Tongue (tissue), 2 donors: ENCODE data around the gene SSBP2. TPM values are rescaled to one million over a fixed set of nuclear protein-coding genes. Genes with fewer than 3 reads are reported as not detected.

Experiments
- DNase-seq: peaks from one replicate; pipeline ENCODE4 v3.0.0-alpha.2; 2015
- total RNA-seq: library from RNA; depleted of rRNA; stranded (reverse); fragments of >200 nt; gene quantifications from one replicate; pipeline ENCODE4 v1.2.3, GENCODE V29; 2014

The SSBP2 gene
- total RNA-seq: 102 TPM

DNA sequence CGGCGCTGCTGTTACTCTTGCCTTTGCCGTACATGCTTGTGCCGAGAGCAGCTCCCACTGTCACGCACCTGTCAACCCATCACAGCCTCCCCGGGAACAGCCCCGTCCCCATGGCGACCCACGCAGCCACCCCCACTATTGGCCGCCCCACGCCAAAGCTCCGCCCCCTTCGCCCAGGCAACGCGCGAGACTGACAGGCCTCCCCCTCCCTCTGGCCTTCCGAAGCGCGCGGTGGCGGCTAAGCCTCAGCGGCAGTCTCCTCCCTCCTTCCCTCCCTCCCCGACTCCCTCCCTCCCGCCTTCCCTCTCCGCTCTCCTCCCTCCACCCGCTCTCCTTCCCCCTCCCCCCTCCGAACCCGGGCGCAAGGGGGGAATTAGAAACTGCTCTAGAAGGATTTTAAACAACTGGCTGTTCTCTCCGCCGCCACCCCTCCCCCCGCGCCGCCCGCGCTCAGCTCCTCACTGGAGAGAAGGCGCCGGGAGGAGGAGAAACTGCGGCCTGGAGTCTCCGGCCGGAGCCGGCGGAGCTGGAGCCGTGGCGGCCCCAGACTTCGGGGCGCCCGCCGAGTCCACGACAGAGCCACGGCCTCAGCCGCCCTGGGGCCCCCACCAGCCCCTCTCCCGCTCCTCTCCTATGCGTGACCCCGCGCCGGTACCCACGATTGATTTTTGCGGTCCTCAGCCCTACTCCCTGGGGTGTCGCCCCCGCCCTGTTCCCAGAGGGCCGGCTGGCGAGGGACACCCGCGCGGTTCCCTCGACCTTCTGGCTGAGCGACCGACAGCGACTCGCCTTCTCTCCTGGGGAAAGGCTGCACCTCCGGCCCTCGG lies at the start of gene SSBP2:
Gene SSBP2 (minus strand): TSS at position 89 of the 827 bp plus-strand sequence. CDS start 55 bp downstream, at position 34.
- DNase-seq: peak; percentile 100

DNA sequence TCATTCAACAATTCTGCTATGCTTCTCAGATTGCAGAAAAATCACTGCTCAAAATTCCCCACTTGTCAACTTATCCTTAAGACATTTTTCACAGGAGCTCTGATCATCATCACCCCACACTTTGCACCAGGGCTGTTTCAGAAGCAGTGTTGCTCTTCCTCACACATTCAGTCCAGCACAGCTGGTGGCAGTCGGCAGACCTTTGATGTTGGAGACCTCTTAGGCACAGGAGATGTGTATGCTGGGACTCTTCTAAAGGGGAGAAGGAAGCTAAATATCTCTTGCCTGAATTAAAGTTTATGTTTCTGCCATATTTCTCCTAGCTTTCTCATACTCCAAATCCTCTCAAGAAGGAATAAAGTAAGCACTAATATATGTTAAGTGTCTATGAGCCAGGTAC lies 44.8 kb upstream of the SSBP2 start:
- DNase-seq: peak; percentile 40

DNA sequence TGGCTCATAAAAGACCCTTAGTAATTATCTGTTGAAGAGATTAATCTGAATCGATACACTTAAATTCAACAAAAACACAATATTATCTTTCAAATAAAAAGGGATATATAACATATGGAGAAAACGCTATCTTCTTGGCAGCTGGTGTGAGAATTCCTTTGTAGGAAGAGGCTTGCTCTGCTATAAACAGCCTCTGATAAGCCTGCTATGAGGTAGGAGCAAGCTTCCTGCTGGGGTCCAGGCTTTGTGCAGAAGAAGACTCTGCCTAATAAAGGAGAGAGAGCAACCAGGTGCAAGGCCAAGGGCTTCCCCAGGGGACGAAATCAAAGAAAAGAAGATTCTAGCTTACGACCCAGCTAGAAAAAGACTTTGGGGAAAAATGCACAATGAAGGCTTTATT lies 43.3 kb upstream of the SSBP2 start:
- DNase-seq: no peak

DNA sequence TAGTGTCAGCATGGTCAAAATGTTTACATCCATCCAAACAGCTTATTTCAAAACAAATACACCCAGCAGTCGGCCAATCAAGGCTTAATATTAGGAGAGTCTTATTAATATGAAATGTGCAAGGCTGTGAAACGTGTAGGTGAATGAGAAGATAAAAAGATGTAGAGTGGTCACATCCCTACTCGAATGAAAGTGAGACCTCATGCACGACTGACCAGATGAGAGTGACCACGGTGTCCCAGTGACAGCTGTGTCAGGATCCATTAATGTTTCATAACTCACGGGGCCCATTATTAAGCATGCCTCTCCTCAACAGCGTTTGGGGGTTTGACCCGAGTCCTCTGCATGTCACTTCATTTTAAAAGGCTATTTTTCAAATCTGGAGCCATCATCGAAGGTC lies 39.4 kb upstream of the SSBP2 start:
- no peak for DNase-seq

DNA sequence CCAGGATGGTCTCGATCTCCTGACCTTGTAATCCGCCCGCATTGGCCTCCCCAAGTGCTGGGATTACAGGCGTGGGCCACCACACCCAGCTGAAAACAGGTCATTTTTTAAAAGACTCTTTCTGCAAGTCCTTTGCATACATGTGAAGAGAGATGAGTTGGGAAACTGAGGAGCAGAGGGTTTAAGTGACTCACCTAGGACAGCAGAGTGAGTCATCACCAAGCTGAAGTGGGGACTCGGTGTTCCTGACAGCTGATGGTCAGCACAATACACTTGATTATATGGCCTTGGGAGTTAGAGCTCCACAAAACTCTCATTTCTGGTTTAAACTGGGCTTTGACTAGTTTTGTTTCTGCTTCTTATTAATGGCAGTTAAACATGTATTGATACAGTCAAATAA lies 38.1 kb upstream of the SSBP2 start:
- DNase-seq: no peak

DNA sequence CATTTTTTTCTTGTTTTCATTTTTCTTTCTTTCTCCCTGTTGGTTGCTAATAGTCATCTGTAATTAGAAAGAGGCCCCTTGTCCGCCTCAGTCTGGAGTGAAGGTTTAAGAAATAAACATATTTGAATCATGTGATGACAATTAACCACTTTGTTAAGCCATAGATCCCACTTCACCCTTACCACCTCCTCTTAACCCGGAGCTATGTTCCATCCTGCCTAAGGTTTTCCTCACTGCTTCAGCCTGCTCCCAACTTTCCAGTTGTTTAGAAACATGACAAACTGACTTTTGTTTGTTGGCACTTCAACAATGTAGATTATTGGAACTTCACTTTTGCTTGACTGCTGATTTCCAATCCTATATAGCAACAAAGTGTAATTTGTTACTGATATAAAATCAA lies 37.4 kb upstream of the SSBP2 start:
- DNase-seq: peak; percentile 19

DNA sequence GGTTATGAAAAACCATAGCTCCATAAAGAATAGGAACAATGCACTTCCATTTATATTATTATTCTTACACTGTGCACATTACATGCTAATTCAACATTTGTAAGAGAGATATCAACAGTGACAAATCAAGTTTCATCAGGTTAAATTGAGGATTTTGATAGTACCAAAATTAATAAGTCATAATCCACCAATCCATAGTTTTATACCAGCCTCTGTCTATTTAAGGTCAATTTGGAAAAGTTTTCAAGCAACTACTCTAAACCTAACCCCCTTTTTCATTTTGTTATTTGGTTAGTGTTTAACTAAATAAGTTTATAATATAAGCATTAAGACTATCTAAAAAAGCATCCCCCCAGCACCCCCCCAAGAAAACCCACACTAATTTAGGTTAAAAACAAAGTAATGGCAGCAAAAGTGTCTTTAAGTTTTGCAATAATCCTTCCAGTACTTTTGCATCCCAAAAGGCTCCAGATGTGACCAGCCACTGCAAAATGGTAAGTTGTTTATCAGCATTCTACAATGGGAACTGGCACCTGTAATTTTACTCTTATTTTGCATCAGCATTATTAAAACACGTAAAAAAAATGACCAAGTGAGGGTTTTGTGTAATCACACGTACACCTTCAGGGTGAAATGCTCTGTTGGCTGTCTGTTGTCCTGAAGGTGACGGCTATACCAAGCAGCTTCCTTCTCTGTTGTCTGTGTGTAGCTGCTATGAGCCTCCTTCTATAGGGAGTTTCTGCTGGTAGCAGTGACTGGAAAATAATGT lies 36.8 kb upstream of the SSBP2 start:
- DNase-seq: peak; percentile 96

DNA sequence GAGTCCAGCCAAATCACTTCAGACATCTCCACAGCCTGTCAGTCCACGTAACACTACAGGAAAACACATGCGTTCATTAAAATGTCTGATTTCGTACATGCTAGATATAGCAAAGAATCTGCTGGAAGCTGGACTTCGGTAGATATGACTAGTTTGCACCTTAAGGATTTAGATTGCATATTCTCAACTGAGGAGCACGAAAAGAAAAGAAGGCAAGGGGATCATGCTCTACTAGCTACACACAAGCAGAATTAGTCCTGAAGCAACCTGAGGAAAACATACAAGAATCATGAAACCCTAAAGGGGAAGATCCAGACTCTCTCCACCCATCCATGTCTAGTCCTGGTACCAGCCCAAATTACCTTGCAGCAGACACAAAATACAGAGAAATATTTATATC lies 36.1 kb upstream of the SSBP2 start:
- peak; percentile 19 for DNase-seq

DNA sequence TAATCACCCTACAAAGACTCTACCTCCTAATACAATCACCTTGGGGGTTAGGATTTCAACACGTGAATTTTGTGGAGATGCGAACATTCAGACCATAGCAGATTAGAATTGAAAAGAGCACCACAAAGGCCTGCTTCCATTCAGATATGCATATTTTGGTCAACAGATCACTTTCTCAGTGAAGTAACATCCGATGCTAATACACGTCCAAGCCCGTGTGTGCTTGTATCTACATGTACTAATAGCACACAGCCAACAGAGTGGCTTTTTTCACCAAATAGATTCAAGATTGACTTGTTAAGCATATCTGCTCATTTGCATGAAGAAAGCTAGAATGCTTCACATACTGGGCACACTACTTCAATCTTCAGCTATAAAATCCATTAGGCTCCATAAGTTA lies 35.6 kb upstream of the SSBP2 start:
- no peak for DNase-seq

DNA sequence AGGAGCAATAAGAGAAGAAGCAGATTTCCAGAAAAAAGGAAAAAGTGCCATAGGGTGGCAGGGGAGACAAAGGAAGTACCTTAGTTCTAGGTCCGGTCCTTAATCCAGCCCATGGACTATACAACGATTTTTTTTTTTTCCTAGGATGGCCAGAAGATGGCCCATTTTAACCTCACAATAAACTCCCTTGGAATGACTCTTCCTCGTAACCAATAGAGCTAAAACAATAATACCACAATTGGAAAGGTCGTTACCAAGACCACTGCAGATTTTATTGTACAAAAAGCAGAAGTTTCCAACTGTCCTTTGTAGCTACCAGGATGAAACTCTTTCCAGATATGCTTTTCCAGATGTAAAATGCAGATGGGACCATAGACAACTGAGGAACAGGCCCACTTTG lies 34.4 kb upstream of the SSBP2 start:
- no peak for DNase-seq

DNA sequence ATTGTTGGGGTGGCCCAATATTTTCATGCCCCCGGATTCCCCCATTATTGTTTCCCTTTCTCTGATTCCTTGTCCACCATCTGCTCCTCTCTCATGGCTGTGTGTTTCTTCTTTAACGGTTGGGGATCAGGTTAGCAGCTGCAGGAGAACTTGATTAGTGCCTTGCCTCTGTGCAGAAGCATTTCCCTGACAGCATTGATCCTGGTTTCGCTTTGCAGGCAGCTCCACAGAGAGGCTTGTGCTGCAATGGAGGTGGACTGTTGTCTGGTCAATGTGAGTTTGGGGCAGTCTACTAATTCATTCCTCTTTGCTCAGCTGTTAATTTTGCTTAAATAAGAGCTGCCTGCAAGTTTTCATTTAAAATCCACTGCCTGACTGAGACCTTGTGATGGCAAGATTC lies 32.5 kb upstream of the SSBP2 start:
- DNase-seq: peak; percentile 47

DNA sequence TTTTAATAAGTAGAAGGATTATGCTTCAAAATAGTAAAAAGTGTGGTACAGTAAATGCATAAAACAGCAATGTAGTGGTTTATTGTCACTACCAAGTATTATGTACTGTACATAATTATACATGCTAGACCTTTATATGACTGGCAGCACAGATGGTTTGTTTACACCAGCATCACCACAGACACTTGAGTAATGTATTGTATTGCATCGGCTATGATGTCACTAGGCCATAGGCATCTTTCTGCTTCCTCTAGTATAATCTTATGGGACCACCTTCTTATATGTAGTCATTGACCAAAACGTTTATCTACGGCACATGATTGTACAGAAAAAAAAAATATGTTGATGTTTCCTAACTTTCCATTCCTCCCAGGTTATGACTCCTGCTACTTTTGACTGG lies 31.9 kb upstream of the SSBP2 start:
- peak; percentile 44 for DNase-seq

DNA sequence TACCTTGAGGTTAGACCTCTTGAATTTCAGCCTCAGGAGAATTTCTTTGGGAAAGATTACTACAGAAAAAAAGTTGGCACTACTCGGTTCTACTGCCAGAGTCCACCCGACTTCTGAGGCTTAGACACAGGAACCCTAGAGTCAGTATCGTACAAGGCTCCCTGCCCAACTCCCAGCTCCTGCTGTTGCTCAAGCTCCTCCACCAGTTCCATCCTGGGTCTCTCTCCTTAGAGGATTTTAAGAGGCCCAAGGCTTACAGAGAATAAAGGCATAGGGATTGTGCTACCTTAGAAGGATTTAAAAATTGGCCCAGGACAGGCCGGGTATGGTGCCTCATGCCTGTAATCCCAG lies 29.0 kb upstream of the SSBP2 start:
- no peak for DNase-seq

DNA sequence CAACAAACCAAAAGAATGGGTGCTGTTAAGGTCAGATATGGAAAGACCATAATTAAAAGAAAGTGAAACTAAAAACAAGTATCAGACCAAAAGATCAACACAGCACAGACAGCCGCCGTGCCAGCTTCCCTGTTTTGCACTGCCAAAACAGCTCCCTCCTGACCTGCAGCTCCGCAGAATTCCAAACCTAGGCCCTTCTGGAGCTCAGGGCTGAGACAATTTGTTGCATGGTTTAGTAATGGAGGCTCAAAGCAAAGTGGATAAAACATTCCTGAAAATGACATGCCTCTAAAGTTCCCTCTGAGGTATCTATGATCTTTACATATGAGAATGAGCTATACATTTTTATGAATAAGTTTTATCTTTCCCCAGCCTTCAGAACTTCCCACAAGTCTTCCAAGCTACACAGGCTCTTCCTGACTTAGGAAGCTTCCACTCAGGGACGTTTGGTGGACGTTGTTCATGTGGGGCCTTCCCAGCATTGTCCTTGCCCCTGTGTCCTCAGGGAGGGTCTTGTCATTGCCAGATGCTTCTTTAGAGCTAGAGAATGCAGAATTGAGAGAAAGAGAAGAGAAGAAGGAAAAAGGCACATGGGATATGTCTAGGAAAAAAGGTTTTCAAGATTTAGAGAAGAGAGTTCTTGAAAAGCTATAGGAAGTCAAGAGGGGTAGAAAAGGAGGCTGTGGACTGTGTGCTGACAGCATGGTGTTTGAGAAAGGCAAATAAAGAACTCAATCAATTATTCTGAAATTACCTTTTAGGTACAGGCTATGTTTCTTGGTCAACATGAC lies 28.4 kb upstream of the SSBP2 start:
- peak; percentile 68 for DNase-seq

DNA sequence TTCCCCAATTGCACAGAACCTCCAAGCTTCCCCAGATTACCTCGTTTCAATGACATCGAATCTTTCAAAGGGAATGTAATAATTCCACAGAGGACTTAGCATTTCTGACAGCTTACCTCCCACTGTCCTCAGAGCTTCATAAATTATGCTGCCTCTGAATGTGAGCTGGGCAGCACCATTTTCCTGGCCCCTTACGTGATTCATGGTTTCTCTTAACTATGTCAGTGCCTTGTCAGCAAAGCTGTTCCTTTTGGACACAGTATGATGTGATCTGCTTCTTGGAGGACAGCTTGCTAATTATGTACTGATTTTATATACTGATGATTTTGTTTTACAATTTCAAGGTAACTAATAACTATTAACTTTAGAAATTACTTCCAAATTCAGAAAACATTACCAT lies 27.7 kb upstream of the SSBP2 start:
- DNase-seq: peak; percentile 39

DNA sequence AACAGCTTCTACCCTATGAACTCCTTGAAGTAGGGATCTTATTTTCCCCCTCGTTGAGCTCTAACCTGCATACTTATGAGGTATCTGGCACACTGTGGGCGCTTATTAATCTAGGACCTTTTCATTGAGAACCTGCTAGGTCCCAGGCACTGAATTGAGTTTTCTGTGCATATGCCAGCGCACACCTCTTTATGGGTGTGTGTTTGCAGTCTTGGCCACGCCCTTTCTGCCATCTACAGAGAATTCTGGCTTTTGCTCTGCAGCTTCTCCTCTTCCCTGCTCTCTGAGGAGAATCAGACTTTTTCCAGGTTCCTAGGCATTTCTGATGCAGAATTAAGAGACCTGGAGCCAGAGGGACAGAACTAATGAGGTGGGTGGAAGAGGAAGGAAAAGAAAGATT lies 25.4 kb upstream of the SSBP2 start:
- no peak for DNase-seq

DNA sequence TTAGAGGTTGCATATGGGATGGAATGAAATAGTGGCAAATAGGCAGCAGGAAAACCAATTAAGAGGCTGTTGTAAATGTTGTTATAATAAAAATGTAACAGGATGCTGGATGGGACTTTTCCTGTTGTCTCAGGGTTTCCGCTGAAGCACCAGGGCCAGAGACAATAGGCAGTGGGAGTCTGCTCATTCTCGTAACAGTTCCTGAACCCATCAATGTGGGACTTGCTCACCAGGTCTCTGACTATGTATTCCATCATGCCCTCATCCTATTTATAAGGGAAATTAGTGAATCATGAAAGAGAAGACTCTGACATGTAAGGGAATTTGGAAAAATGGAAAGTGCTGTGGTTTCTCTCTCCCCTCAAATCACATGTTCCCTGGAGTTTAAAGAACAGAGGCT lies 23.5 kb upstream of the SSBP2 start:
- no peak for DNase-seq

DNA sequence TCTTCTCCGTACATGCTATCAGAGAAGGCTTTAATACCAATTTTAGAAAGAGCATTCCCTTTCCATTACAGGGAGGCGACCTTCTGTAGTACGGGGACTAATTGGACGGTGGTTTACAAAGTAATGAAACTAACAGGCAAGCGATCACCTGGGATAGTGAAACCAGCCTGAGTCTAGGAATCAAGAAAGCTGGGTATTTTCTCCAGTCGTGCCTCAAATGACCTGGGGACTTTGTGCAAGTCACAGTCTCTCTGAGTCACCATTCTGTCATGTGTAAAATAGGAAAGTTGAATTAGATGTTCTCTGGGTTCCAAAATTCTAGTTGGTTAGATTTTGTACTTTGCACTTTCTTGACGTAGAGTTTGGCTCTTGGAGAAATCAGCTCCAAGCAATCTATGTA lies 22.7 kb upstream of the SSBP2 start:
- DNase-seq: no peak

DNA sequence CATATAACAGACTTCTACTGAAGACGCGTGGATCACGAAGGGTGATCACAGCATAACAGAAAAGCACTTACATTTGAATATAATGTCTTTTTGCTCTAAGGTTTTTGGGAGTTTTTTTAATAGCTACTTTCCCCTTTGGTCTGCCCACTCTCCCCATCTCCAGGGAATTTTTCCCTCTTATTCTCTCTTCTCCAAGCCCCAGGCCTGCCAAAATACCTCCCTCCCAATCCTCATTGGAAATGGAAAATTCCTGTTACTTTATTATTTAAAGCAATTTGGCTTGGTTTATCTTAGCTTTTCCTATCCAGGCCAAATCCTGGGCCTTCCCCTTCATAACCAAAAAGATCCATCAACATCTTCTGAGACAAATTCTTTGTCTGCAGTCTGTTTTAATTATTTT lies 22.3 kb upstream of the SSBP2 start:
- no peak for DNase-seq

DNA sequence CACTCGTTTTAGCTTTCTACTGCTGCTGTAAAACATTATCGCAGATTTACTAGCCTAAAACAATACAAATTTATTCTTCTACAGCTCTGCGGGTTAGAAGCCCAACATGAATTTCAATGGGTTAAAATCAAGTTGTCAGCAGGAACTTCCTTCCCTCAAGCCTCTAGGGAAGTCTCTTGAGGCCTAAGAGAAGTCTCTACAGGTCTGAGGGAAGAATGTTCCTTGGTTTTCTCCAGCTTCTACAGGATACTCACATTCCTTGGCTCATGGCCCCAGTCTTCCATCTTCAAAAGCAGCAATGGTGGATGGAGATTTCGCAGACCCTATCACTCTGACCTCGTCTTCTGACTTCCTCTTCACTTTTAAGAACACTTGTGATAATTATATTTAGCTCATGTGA lies 21.6 kb upstream of the SSBP2 start:
- no peak for DNase-seq

DNA sequence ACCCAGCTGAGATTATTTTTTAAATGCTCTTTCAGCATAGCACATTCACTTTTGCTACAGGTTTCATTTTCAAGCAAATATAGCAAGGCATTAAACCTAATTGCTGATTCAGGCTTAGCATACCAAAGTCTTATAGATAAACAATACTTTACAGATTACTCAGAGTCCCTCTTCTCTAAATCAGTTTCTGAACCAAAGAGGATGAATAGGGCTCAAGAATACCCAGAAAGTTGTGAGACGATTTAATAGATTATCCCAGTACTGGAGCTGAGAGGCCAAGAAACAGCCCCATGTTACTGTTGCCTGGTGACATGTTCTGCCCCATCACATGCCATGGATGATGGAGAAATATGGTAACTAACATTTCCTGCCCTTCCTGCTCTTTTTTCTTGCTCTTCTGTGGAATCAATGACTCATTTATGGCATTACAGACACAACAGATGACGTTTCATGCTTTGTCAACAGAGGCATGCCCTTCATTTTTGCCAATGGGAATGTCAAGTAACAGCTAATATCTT lies 18.1 kb upstream of the SSBP2 start:
- no peak for DNase-seq

DNA sequence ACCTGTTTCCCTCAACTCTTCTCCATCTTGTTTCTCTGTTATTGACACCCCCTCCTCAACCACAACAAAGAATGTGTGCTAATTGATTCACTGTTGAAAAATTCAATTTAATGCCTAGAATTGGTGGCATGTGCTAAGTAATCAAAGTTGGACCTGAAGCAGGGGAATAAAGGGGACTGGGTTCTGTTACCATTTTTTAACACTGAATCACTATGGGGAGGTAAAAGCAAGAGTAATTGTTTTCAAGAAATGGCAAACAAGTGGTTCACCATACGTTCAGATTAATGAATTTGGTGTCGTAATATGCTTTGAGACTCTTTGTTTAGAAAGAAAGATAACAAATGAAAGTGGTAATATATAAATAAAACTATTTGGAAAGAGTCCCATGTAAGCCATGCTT lies 17.0 kb upstream of the SSBP2 start:
- no peak for DNase-seq

DNA sequence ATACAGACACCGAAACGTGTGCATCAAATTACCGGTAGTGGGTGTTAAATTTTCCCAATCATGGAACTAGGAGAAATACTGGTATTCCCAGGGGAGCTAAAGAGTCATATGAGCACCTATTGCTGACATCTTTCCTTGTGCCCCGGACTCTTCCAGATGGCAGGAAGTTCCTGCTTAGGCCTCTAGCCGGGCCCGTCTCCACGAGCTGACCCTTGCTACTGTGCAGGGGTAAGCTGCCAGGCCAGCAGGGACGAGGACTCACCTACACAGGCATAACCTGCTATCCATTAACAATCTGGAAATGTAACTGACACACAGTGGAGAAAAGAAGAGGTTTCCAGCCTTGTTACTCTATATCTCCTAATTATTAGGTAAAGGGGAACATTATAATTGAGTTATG lies 16.2 kb upstream of the SSBP2 start:
- no peak for DNase-seq
